AG09309 (cell line): ENCODE data around the gene SPTLC3.
A peak's percentile ranks its signal among the peaks of the same experiment; 100 is the strongest.

ENCODE experiments used
- DNase-seq: peaks from one replicate; pipeline ENCODE4 v3.0.0-alpha.2; 2010; ENCODE audit warnings: low read depth
- H3K4me3 ChIP-seq: 2 replicates; pipeline ENCODE4 v1.5.1; 2011; ENCODE audit warnings: mild to moderate bottlenecking, low read depth, low read length, moderate library complexity; ENCODE audit not compliant: control insufficient read depth
- CTCF ChIP-seq: IDR thresholded peaks from 2 replicates; pipeline ENCODE4 v1.5.1; 2011; ENCODE audit warnings: mild to moderate bottlenecking, low read depth, low read length, inconsistent platforms; ENCODE audit not compliant: insufficient read depth, control insufficient read depth; ENCODE audit errors: missing control alignments

Gene SPTLC3

GRCh38 chr20:13110796-13111195 is 102.0 kb downstream of the SPTLC3 start:
- TF ChIP-seq CTCF, result no peak
- H3K4me3 ChIP-seq, result no peak overlapping the region
- no peak for DNase-seq

- TF ChIP-seq CTCF, result no peak
- DNase-seq, result no peak
These were observed 102.6 kb downstream of the SPTLC3 start for GRCh38 chr20:13111249-13111911.

GRCh38 chr20:13113731-13114130 is 105.0 kb downstream of the SPTLC3 start:
- no peak overlapping the region for H3K4me3 ChIP-seq
- TF ChIP-seq CTCF, result no peak
- DNase-seq, result peak; percentile 47

More at GRCh38 chr20:13111249-13111911, 102.6 kb downstream of the SPTLC3 start:
- no peak overlapping the region for H3K4me3 ChIP-seq

- no peak for TF ChIP-seq CTCF
- H3K4me3 ChIP-seq, result no peak overlapping the region
- no peak for DNase-seq
These were observed 108.4 kb downstream of the SPTLC3 start for GRCh38 chr20:13117200-13117599.

GRCh38 chr20:13118676-13119075 is 109.9 kb downstream of the SPTLC3 start:
- H3K4me3 ChIP-seq, result no peak overlapping the region
- DNase-seq, result no peak
- TF ChIP-seq CTCF, result no peak

GRCh38 chr20:13119583-13119982 is 110.8 kb downstream of the SPTLC3 start:
- TF ChIP-seq CTCF, result peak; percentile 87
- peak; percentile 18 for DNase-seq
- no peak overlapping the region for H3K4me3 ChIP-seq

GRCh38 chr20:13120471-13120870 is 111.7 kb downstream of the SPTLC3 start:
- no peak for TF ChIP-seq CTCF
- no peak overlapping the region for H3K4me3 ChIP-seq
- no peak for DNase-seq
